IPS-NIHi7 (cell line): ENCODE measurements around the gene GSPT1.
"Not testable (repeated sequence)": the region's sequence is repeated elsewhere in the genome, so short reads cannot be mapped to it uniquely, and the experiment has no call there.

ENCODE experiments used
- DNase-seq: peaks from one replicate; pipeline ENCODE4 v3.0.0; 2012; ENCODE audit warnings: mixed read lengths; ENCODE audit errors: extremely low spot score

GSPT1 gene

DNA sequence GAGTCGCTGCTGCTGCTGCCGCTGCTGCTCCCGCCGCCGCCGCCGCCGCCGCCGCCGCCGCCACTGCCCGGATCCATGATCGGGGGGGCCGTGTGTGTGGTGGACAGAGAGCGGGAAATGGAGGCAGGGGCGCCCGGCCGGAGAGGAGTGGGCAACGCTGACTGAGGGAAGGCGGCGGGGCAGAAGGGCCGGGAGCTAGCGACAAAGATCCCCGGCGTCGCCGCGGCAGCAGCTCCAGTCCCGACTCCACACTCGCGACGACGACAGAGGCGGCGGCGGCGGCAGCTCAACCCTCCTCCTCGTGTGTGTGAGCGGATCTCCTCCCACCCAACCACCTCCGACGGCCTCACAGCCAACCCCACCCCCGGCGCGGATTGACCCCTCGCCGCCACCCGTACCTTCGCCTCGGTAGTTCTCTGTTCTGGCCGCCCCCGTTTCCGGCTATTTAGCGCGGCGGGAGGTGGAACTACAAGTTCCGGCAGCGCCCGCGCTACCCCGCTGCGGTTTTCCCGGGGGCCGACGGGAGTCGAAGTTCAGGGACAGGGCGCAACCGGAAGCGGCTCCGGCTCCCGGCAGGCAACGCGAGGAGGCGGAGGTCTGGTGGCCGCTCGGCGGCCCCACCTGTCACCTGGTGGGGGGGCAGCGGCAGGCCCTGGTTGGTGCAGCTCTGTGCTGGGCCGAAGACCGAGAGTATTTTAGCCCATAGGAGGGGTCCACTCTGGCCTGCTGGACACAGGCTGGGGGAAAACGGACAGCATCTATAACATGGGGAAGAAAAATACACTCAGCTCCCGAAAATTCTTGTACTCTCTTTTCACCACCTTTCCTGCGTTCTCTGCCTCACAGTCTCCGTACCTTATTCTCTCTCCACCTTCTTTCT is at the start of gene GSPT1:
GSPT1 (minus strand) TSS at position 313 of the 880 bp plus-strand sequence; CDS start at position 77, 236 bp downstream.
- peak; percentile 97 for DNase-seq

DNA sequence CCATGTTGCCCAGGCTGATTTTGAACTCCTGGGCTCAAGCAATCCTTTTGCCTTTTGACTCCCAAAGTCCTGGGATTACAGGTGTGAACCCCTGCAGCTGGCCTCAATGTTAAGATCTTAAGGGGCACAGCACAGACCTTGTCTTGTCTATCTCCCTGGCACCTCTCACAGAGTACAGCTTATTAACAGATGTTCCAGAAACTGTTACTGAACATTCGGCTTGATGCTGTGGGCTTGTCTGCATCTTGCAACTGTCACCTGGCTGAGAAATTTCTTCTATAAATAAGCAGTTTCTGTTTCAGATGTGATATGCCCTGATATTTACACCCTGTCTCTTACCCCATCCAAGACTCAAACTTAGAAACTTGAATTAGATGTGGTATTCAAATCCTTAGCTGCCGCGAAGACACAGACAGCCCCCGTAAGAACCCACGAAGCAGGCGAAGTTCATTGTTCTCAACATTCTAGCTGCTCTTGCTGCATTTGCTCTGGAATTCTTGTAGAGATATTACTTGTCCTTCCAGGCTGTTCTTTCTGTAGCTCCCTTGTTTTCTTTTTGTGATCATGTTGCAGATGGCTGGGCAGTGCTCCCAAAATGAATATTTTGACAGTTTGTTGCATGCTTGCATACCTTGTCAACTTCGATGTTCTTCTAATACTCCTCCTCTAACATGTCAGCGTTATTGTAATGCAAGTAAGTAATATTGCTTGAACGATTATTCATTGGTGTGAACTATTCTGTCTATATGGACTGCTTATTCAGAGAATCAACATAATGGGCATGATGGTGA is 49.2 kb upstream of the GSPT1 start, which contains the start of gene TNFRSF17:
TNFRSF17 (plus strand) TSS at position 450 of the 791 bp plus-strand sequence; CDS start at position 565, 115 bp downstream.
- DNase-seq = no peak

DNA sequence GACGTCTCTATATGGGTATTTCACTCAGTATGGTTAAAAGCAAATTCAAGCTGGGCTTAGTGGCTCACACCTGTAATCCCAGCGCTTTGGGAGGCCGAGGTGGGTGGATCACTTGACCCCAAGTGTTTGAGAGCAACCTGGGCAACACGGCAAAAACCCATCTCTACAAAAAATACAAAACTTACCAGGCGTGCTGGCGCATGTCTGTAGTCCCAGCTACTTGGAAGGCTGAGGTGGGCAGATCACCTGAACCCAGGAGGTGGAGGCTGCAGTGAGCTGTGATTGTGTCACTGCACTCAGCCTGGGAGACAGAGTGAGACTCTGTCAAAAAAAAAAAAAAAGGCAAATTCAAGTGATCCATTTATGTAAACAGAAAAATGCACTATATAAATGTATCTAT is 48.0 kb upstream of the GSPT1 start:
- DNase-seq = no peak

GRCh38 chr16:11962978-11963377 is 47.2 kb upstream of the GSPT1 start:
- DNase-seq = not testable (repeated sequence)

DNA sequence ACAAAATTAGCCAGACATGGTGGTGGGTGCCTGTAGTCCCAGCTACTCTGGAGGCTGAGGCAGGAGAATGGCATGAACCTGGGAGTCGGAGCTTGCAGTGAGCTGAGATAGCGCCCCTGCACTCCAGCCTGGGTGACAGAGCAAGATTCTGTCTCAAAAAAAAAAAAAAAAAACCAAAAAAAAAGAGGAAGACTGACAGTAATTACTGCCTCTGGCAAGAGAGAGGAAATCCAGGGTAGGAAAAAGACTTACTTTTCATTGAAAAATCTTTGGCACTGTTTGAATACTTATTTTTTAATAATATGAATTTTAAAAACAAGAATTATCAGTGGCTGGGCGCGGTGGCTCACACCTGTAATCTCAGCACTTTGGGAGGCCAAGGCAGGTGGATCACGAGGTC is 46.7 kb upstream of the GSPT1 start:
- DNase-seq = not testable (repeated sequence)

DNA sequence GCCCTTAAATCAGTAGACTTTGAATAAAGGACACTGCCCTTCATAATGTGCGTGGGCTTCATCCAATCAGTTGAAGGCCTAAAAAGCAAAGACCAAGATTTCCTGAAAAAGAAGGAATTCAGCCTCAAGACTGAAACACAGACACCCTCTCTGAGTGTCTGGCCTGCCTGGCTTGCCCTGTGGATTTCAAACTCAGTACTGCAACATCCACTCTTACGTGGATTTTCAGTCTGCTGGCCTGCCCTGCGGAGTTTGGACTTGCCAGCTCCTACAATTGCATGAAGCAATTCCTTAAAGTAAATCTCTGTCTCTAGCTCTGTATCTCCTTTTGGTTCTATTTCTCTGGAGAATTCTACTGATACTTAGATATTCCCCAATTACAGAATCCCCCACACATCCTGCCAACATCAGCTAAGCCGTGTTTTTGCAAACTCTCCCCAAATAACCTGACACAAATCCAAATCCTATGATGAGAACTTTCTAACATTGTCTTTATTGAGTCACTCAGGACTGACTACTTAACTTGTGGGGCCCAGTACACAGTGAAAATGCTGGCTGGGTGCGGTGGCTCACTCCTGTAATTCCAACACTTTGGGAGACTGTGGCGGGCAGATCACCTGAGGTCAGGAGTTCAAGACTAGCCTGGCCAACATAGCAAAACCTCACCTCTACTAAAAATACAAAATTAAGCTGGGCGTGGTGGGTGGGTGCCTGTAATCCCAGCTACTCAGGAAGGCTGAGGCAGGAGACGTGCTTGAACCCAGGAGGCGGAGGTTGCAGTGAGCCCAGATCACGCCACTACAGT is 42.0 kb upstream of the GSPT1 start:
- no peak for DNase-seq

GRCh38 chr16:11956558-11956957 is 40.8 kb upstream of the GSPT1 start:
- no peak for DNase-seq

- DNase-seq = no peak
Observed at GRCh38 chr16:11955713-11956123, 40.0 kb upstream of the GSPT1 start.

GRCh38 chr16:11953576-11953975 is 37.8 kb upstream of the GSPT1 start:
- DNase-seq = not testable (repeated sequence)

- DNase-seq = no peak
Observed at GRCh38 chr16:11950388-11950787, 34.6 kb upstream of the GSPT1 start.

- peak; percentile 76 for DNase-seq
Observed at GRCh38 chr16:11949527-11949926, 33.8 kb upstream of the GSPT1 start.

GRCh38 chr16:11948819-11949218 is 33.1 kb upstream of the GSPT1 start:
- DNase-seq = no peak

- DNase-seq = no peak
Observed at GRCh38 chr16:11946433-11946832, 30.7 kb upstream of the GSPT1 start.

DNA sequence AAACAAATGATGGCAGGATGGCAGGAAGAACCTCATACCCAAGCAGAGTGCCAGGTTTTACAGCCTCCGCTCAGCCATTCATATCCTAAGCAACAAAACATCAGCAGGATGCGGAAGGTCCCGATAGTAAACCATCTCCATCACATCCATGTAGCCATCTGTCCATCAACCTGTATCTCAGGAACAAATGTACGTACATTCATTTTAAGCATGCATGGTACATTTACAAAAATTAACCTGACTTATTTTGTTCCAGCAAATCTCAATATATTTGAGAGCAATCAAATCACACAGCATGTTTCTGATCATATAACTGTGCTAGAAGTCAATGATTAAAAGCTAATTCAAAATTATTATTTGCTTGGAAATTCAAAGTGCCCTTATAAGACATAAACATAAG is 26.2 kb upstream of the GSPT1 start, which contains the start of gene NPIPB2:
NPIPB2 (minus strand) TSS at position 101 of the 400 bp plus-strand sequence; CDS start at position 101, 0 bp downstream.
- DNase-seq = not testable (repeated sequence)

DNA sequence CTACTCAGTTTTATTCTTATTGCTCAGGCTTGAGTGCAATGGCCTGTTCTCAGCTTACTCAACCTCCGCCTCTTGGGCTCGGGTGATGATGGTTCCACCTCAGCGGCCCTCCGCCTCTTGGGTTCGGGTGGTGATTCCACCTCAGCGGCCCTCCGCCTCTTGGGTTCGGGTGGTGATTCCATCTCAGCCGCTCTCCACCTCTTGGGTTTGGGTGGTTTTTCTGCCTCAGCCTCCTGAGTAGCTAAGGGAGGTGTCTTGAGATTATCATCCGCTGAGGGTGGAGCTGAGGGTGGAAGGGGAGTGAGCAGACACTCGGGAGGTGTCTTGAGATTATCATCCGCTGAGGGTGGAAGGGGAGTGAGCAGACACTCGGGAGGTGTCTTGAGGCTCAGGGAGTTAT is 11.6 kb upstream of the GSPT1 start:
- not testable (repeated sequence) for DNase-seq

GRCh38 chr16:11924046-11924445 is 8.3 kb upstream of the GSPT1 start:
- DNase-seq = not testable (repeated sequence)

DNA sequence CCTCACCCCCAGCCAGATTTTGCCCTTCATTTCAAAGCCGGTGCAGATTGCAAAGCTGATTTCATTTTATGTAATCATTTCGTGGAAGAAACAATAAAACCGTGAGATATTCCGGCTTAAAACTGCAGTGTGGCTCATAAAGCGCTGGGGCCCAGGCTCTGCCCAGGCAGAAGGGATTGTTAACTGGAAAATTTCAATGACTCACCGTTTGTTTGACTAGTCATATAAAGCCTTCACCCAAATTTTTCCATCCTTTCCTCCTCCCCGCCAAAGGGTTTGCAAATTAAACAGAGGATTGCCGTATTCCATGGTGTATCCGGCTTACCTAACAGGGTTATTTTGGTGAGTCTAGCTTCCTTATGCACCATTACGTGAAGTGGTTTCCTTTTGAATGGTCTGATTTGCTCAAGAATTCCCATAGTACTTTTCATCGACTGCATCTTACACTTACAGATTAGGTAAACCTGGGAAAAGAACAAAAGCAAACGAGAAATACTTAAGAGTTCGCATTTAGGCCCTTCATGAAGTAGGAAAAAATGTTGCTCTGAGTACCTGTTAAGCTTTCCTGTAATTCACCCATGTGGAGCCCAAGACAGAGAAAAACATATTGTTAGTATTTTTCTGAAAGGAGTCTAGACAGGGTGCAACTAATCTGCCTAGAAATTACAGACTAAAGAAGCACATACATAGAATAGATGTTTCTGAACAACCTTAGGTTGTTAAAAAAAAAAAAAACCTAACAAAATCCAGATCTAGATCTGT is 949 bp upstream of the GSPT1 start:
- DNase-seq = peak; percentile 15

- peak; percentile 17 for DNase-seq
Observed at GRCh38 chr16:11915114-11915643, 577 bp downstream of the GSPT1 start.

DNA sequence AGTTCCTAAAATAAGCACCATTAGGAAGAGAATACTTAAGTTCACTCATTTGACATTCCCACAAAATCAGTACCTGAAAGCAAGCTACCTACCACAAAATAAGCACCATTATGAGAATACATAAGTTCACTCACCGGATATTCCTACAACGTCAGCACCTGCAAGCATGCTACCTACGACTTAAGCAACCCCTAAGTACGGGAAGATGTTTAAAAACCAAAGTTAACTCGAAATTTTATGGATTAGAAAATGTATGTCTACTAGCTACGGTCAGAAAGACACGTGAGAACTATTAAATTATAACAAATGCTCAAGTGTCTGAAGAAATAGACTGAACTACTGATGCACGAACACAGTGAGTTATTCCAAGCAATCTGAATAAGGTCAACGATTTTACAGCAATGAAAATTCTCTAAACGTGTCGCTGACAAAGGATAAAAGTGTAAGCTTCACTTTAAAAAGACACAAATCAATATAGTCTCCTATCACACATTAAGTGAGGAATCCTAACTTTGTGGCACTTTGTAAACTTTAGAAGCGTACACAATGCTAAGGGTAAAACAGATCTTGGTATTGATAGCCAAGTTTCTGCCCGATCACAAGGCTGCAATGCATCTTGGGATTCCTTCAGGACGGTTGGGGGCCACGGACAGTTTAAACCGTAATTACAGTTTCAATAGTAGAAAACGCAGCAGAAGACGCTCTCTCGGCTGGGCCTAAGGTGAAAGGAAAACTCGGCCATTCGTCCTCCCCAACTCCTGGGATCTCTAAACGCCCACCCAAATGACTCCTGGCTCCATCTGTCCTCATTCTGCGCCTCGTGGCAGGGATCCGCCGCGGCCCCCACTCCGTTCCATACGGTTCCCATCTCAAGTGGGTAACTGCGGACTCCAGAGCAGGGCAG is 1.3 kb downstream of the GSPT1 start:
- peak; percentile 25 for DNase-seq
